Activated T-cell treated with anti-CD3 and anti-CD28 coated beads, Interleukin-2, amount 50 U/mL, for 4 hours (primary cell): ENCODE measurements around the gene CYP2W1. TPM values are rescaled to one million over a fixed set of nuclear protein-coding genes. Genes with fewer than 3 reads are reported as not detected.

ENCODE experiments used
- ATAC-seq, 2 donors: fragments of 200-7000 bp; cut with Tn5 transposase; one replicate each; pipeline ENCODE4 v1.10.0; 2021
- DNase-seq: peaks from one replicate; pipeline ENCODE4 v3.0.0-alpha.2; 2020
- H3K27me3 Mint-ChIP-seq: one replicate; pipeline ENCODE4 v1.8.0; 2021; ENCODE audit warnings: low read depth, mixed read lengths
- H3K36me3 Mint-ChIP-seq: one replicate; pipeline ENCODE4 v1.8.0; 2022; ENCODE audit warnings: mixed read lengths; ENCODE audit not compliant: insufficient read depth
- H3K4me1 Mint-ChIP-seq: one replicate; pipeline ENCODE4 v1.8.0; 2021; ENCODE audit warnings: low read depth, mixed read lengths
- H3K4me3 Mint-ChIP-seq: one replicate; pipeline ENCODE4 v1.8.0; 2021; ENCODE audit warnings: mild to moderate bottlenecking, moderate library complexity, mixed read lengths
- H3K9me3 Mint-ChIP-seq: one replicate; pipeline ENCODE4 v1.8.0; 2021; ENCODE audit warnings: mixed read lengths
- total RNA-seq, 3 donors: library from RNA; stranded (reverse); gene quantifications; one replicate each; pipeline ENCODE4 v1.2.1, GENCODE V29; 2021

The CYP2W1 gene
- total RNA-seq, 3 donors from 2014 or later, result not detected

- Mint-ChIP-seq H3K4me3 (no peak overlapping the region), H3K36me3 (peaks cover 17% of the 10 kb centered on the region), H3K27me3 (no peaks in the 10 kb centered on the region), H3K4me1 (peaks cover 24% of the 10 kb centered on the region), H3K9me3 (peaks cover 5% of the 10 kb centered on the region)
- no peak for ATAC-seq
- DNase-seq, result no peak
Observed at GRCh38 chr7:1024876-1025742, 42.1 kb downstream of the CYP2W1 start.

- Mint-ChIP-seq H3K27me3 (no peaks in the 10 kb centered on the region), H3K4me1 (peaks cover 28% of the 10 kb centered on the region), H3K9me3 (peaks cover 5% of the 10 kb centered on the region), H3K4me3 (peak overlapping the region; percentile 69), H3K36me3 (peaks cover 17% of the 10 kb centered on the region)
- no peak for ATAC-seq
- no peak for DNase-seq
Observed at GRCh38 chr7:1025743-1026581, 43.0 kb downstream of the CYP2W1 start.

- Mint-ChIP-seq H3K36me3 (peaks cover 12% of the 10 kb centered on the region), H3K27me3 (no peaks in the 10 kb centered on the region)
Observed at GRCh38 chr7:1026721-1027161, 43.8 kb downstream of the CYP2W1 start.

GRCh38 chr7:1027242-1028043 is 44.5 kb downstream of the CYP2W1 start:
- ATAC-seq (no peak), DNase-seq (no peak)
- Mint-ChIP-seq H3K4me3 (peak overlapping the region; percentile 69), H3K4me1 (peaks cover 29% of the 10 kb centered on the region), H3K27me3 (no peaks in the 10 kb centered on the region), H3K9me3 (peaks cover 3% of the 10 kb centered on the region), H3K36me3 (peaks cover 8% of the 10 kb centered on the region)

More at GRCh38 chr7:1026721-1027161, 43.8 kb downstream of the CYP2W1 start:
- peaks cover 29% of the 10 kb centered on the region for H3K4me1 Mint-ChIP-seq
- H3K4me3 Mint-ChIP-seq, result peak overlapping the region; percentile 69
- ATAC-seq (no peak), DNase-seq (no peak)
- H3K9me3 Mint-ChIP-seq, result peaks cover 5% of the 10 kb centered on the region

- peak; percentile 60 for DNase-seq
- peaks cover 5% of the 10 kb centered on the region for H3K36me3 Mint-ChIP-seq
- H3K27me3 Mint-ChIP-seq, result no peaks in the 10 kb centered on the region
- H3K4me3 Mint-ChIP-seq, result peak overlapping the region; percentile 73
- H3K9me3 Mint-ChIP-seq, result no peaks in the 10 kb centered on the region
- ATAC-seq, result peak; percentile 87 to 88
- peaks cover 36% of the 10 kb centered on the region for H3K4me1 Mint-ChIP-seq
Observed at GRCh38 chr7:1028044-1028770, 45.2 kb downstream of the CYP2W1 start.

- H3K4me1 Mint-ChIP-seq, result peaks cover 44% of the 10 kb centered on the region
Observed at GRCh38 chr7:1028775-1029636, 46.0 kb downstream of the CYP2W1 start.

GRCh38 chr7:1029637-1030443 is 46.9 kb downstream of the CYP2W1 start:
- no peak for ATAC-seq
- H3K4me3 Mint-ChIP-seq, result peak overlapping the region; percentile 73

More at GRCh38 chr7:1028775-1029636, 46.0 kb downstream of the CYP2W1 start:
- H3K27me3 Mint-ChIP-seq, result no peaks in the 10 kb centered on the region
- H3K36me3 Mint-ChIP-seq, result peaks cover 5% of the 10 kb centered on the region
- peak; percentile 81 to 82 for ATAC-seq
- H3K4me3 Mint-ChIP-seq, result peak overlapping the region; percentile 73
- peak; percentile 49 for DNase-seq
- no peaks in the 10 kb centered on the region for H3K9me3 Mint-ChIP-seq

GRCh38 chr7:1030444-1031070 is 47.6 kb downstream of the CYP2W1 start:
- H3K36me3 Mint-ChIP-seq, result peaks cover 5% of the 10 kb centered on the region
- H3K4me3 Mint-ChIP-seq, result no peak overlapping the region
- peaks cover 51% of the 10 kb centered on the region for H3K4me1 Mint-ChIP-seq
- no peak for DNase-seq
- H3K9me3 Mint-ChIP-seq, result peaks cover 5% of the 10 kb centered on the region
- no peak for ATAC-seq
- H3K27me3 Mint-ChIP-seq, result no peaks in the 10 kb centered on the region

More at GRCh38 chr7:1029637-1030443, 46.9 kb downstream of the CYP2W1 start:
- Mint-ChIP-seq H3K4me1 (peaks cover 48% of the 10 kb centered on the region), H3K9me3 (peaks cover 1% of the 10 kb centered on the region), H3K27me3 (no peaks in the 10 kb centered on the region), H3K36me3 (peaks cover 5% of the 10 kb centered on the region)
- no peak for DNase-seq

- Mint-ChIP-seq H3K4me3 (no peak overlapping the region), H3K9me3 (peaks cover 5% of the 10 kb centered on the region), H3K36me3 (peaks cover 2% of the 10 kb centered on the region), H3K27me3 (no peaks in the 10 kb centered on the region), H3K4me1 (peaks cover 44% of the 10 kb centered on the region)
- DNase-seq (no peak), ATAC-seq (no peak)
Observed at GRCh38 chr7:1031716-1032455, 48.9 kb downstream of the CYP2W1 start.

GRCh38 chr7:1032536-1033181 is 49.7 kb downstream of the CYP2W1 start:
- DNase-seq (no peak), ATAC-seq (no peak)
- Mint-ChIP-seq H3K4me3 (no peak overlapping the region), H3K9me3 (peaks cover 5% of the 10 kb centered on the region), H3K4me1 (peaks cover 40% of the 10 kb centered on the region), H3K36me3 (peaks cover 2% of the 10 kb centered on the region), H3K27me3 (no peaks in the 10 kb centered on the region)
